SW 1271 (cell line): Measurements from ENCODE around the gene MGMT.

Experiments used
- DNase-seq, 2 experiments: peaks; one replicate each; lab custom pipeline; 2025; lab: John Stamatoyannopoulos, UW

MGMT gene

DNA sequence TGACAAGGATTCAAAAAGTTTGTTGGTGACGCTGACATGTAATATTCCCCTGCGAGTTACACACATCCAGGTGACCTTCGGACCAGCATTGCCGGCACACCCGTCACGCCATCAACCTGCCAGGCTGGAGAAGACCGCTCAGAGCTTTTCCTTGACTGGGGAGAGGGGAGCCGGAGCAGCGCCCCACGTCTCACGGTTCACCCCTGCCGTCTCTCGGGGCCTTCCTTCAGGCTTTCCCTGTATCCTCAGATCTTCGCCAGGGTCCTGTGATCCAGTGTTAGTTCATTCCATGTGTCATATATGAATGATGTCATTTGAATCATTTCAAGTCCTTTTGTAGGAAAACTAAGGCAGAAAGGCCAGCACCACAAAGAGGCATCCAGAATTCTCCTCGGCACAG lies 127.8 kb downstream of the MGMT start:
- DNase-seq, result no peak

DNA sequence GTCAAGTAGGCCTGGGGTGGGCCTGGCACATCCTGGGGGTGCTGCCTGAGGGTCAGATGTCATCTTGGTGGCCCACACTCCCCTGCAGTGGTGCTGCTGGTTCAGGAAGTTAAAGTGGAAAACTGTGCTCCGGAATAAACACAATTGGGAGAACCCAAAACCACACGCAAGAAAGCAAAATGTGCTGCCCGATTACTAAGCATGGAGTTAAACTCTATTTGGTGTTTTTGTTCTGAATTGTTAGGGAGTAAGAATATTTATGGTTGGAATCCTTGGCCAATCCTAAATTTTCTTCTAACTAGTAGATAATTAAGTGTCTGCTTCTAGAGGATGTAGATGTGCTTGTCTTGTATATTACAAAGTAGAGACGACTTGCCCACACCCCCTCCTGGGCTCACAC lies 131.4 kb downstream of the MGMT start:
- no peak for DNase-seq

DNA sequence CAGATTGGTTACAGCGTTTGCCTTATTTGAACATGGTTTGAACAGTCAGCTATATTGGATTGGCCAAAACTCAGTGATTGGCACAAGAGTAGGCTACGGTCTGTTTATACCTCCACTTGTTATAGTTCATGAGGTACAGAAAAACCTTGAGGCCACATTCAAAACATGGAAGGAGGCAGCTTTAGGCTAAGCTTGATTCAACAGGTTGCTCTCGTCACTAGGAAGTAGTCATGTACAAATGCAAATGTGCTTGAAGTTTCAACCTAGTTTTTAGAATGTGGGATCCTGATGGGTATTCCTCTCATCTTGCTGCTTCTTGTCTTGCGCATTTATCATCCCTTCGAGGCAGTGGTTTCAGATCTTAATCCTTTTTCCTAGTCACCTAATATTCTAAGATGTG lies 132.1 kb downstream of the MGMT start:
- DNase-seq, result no peak

- no peak for DNase-seq
Observed at GRCh38 chr10:129601737-129602136, 134.7 kb downstream of the MGMT start.

DNA sequence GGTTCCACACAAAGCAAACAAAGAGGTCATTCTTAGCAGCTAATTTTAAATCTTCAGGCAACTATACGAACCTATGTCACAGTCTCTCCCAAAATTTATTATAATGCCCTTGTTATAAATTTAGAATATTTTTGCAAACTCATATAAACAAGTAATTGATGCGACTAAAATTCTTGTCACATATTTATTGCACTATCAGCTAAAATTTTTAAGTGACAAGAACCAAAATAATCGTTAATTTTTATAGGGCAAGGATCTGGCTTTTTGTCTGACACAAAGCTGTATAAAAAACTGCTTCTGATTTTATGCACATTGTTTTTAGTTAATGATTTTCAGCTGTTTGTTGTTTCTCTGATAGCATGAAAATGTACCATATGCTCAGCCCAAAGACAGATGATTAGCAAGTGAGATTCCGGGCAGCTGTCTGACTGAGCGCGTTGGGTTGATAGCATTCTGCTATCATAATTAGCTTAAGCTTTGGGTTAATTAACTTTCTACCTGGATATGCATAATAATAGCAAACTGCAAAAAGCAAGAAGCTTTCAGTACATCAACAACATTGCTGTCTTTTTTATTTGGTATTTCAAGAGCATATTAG lies 136.0 kb downstream of the MGMT start:
- DNase-seq, result no peak

- DNase-seq, result no peak
Observed at GRCh38 chr10:129604333-129605032, 137.4 kb downstream of the MGMT start.

GRCh38 chr10:129605266-129605985 lies 138.4 kb downstream of the MGMT start:
- no peak for DNase-seq

DNA sequence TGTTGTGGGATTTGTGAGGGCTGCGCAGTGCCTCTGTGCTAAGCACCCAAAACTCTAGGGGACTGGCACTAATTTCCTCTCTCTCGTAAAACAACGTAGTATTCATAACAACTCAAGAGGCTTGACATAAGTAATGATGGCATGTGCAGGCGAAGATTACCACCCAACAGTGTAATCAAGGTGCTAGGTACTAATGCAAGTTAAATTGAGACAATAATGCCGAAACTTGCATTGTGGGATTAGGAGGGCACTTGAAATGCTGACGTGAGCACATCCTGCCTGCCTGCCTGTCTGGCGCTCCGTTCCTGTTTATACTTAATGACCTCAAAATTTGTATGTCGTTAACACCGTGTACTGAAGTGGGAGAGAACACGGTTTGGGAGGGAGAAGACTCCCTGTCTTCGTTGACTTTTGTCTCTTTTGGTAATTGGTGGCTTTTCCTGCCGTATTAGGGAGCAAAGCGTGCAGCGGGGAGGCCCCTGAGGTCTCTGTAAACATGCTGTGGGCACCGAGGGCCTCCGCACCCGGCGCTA lies 139.0 kb downstream of the MGMT start:
- DNase-seq, result no peak

GRCh38 chr10:129607607-129608109 lies 140.6 kb downstream of the MGMT start:
- DNase-seq, result no peak

DNA sequence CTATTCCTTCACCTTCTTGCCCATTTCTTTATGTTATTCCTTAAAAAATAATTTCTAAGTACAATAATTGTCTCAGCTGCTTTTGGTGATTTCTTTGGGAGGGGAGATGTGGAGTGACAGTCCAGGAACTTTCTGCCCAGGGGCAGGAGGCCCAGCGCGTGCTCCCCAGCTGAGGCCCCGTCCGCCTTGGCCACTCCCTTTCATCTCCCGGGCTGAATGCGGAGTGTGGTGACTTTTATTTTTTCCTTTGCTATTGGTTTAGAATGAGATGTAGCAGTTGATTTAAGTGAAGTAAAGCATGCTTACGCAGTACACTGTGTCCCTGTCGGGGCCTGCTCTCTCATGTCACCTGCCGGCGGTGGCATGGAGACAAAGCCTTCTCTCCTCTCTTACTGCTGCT lies 141.6 kb downstream of the MGMT start:
- no peak for DNase-seq

DNA sequence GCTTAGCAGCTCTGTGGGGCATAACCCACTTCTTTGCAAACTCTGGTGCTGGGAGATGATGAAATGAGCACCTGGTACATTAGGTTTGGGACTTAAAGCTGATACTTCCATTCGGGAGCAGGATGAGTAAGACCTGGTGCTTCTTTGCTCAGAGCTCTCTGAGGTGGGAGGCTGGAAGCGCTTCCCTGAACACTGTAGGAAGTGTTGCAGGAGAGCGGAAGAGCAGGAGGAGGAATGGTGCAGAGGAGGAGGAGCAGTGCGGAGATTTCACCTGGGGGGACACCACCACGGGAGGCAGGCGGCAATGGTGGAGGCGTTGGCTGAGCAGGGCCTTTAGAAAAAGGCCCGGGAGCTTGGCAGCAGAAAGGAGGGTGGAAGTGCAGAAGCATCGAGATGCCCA lies 142.5 kb downstream of the MGMT start:
- DNase-seq, result no peak

DNA sequence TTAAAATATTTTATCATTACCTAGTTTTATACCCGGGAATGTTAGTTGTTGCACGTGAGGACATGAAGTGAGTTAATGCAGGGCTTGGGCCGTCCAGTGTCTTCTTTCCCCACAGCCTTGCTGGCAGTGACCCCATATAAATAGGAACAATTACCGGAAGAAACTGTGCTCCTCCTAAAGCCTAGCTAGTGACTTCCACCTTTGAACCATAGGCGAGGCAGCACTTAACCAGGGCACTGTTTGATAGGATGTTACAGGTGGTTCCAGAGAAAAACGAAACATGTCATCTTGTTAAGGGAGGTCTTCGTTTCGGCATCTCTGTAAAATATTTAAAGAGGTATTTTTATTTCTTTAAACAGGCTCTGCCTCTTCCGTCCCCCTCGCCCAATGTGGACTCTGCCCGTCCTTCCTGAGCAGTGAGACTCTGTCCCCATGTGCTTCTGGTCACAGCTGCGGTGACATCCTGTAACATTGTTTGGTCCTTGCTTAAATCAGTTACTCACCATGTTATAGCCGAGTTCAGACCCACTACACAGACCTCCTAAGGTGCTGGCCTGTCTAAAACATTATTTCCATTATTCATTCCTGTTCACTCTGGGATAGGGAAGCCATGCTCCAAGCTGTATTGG lies 145.6 kb downstream of the MGMT start:
- DNase-seq, result no peak

GRCh38 chr10:129613377-129613980 lies 146.4 kb downstream of the MGMT start:
- DNase-seq, result no peak

DNA sequence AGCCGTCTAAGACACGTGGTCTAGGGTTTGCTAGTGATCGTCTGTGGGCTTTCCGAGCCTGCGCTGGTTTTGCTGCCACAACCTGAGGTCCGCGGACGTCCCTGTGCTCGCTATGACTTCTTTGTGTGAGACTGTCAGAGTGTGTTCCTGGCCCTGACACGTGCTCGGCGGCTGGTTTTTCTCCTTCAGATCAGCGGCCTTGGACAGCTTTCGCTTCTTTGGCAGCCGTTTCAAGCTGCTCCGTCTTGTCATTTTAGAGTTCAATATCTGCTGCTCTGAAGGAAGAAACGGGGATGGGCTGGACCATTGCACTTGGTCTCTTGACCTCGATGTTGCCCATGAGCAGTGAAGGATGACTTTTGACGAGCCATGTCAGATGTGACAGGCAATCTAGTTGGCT lies 147.3 kb downstream of the MGMT start:
- DNase-seq, result no peak

- DNase-seq, result no peak
Observed at GRCh38 chr10:129615381-129615780, 148.3 kb downstream of the MGMT start.

- DNase-seq, result no peak
Observed at GRCh38 chr10:129615921-129616525, 149.0 kb downstream of the MGMT start.

GRCh38 chr10:129617768-129618167 lies 150.7 kb downstream of the MGMT start:
- no peak for DNase-seq

DNA sequence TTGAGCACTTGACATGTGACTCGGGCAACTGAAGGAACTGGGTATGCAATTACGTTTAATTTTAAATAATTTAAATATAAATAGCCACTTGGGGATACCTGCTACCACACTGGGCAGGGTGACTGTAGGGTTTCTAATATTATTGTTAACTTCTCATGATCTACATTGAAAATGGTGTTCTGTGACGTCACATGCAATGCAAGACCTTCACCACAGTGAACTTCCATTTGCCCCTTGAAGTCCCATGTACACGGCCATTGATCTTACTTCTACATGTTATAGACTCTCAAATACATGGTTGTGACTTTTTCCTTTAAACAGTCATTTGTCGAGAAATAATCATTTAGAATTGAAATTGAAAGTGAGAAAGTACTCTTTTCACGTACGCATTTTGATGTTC lies 154.0 kb downstream of the MGMT start:
- DNase-seq, result no peak

GRCh38 chr10:129621693-129622092 lies 154.7 kb downstream of the MGMT start:
- no peak for DNase-seq

GRCh38 chr10:129622291-129622690 lies 155.2 kb downstream of the MGMT start:
- no peak for DNase-seq

DNA sequence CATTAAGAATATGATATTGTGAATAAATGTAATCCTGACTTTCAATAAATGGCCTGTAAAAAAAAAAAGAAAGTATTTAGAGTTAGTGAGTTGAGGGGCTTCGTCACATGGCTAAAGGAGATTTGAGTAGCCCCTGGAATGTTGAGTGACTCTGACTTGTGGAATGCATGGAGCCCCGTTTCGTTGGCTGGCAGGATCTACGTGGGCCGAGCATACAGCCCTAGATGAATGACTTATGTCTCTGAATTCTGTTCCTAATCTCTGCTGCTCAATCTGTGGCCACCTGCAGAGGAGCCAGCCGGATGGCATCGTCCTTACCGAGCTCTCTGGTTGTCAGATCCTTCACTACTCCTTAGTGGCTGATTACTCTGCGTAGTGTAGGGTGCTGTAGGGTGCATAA lies 155.7 kb downstream of the MGMT start:
- no peak for DNase-seq

DNA sequence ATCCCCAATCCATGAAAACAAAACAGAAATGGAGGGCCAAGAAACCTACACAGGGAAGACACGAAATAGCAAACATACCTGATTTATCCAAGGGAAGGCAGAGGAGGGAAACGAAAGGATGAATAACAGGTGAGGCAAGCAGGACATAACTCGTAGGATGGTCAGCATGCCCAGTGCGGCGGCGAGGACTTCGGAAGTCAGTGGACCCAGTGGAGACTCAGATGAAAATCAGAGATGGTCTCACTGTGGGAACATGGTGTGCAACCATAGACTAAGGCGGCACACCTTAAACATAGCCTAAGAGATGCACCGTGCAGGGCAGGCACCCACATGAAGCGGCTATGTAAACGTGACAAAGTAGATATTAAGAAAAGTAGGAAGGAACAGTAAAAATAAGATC lies 157.5 kb downstream of the MGMT start:
- DNase-seq, result no peak
